ENCODE results near the gene RSPRY1.
"Not testable (repeated sequence)": the region's sequence is repeated elsewhere in the genome, so short reads cannot be mapped to it uniquely, and the experiment has no call there.

The RSPRY1 gene

DNA sequence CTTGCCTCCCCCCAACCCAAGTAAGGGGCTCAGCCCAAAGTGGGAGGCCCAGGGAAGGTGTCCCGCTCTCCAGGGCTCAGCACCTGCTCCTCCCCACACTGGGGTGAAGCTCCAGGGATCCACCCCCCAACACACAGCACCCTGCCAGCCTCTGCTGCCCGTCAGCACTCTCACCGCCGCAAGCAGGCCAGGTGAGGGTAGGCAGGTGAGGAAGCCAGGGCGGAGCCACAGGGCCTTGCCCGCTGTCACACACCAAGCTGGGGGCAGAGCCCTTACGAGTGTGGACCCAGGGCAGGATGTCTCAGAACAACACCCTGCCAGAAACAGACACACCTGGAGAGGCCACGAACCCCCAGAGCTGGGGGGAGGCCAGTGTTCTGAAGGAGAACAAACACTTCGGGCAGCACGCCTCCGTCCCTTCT, 78.8 kb downstream of the RSPRY1 start:
- CTCF ChIA-PET, result no interaction called here

DNA sequence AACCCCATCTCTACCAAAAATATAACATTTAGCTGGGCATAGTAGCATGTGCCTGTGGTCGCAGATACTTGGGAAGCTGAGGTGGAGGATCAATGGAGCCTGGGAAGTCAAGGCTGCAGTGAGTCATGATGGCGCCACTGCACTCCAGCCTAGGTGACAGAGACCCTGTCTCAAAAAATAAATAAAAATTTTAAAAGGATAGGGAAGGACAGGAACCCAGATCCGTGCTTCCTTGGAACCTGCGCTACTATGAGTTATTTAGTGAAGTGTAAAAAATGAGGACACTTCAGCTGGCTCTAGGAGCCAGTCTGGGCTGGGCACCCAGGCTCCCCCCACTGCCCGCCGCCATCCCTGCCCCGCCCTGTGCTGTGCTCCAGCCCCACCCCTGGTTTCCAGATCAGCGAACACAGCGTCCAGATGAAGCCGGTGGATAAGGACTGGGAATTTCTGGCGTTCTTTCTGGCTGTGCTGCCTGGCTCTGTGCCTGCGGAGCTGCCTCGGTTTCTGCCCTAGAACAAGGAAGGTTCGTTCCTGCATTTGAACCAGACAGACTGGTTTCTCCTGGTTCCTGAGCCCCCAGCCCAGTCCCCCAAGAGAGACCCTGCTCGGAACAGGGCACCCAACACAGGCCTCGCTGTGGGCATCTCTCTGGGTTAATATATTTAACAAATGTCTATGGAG, 79.9 kb downstream of the RSPRY1 start:
- TF ChIP-seq FOXA1 (IDR thresholded peaks at IDR 0.05) (no peak), HDGF (IDR thresholded peaks at IDR 0.05; ENCODE audit: borderline replicate concordance) (no peak), ZNF384 (IDR thresholded peaks at IDR 0.05) (no peak), NFRKB (IDR thresholded peaks at IDR 0.05) (no peak), ELF4 (IDR thresholded peaks at IDR 0.05) (no peak), ARNT (IDR thresholded peaks at IDR 0.05) (no peak), FOXM1 (IDR thresholded peaks at IDR 0.05; ENCODE audit: borderline replicate concordance) (no peak), L3MBTL2 (conservative IDR thresholded peaks at IDR 0.05) (no peak), LEF1 (IDR thresholded peaks at IDR 0.05; ENCODE audit: borderline replicate concordance) (no peak)
- TF ChIP-seq, protein P1, sequence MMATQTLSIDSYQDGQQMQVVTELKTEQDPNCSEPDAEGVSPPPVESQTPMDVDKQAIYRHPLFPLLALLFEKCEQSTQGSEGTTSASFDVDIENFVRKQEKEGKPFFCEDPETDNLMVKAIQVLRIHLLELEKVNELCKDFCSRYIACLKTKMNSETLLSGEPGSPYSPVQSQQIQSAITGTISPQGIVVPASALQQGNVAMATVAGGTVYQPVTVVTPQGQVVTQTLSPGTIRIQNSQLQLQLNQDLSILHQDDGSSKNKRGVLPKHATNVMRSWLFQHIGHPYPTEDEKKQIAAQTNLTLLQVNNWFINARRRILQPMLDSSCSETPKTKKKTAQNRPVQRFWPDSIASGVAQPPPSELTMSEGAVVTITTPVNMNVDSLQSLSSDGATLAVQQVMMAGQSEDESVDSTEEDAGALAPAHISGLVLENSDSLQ (IDR thresholded peaks at IDR 0.05), result no peak
- ChIA-PET CTCF (interaction anchor here (0.6 kb wide), 1 partner anchor 173 kb away, joined by 3 read pairs; no protein-coding TSS in a partner anchor), POLR2A (no interaction called here)
- no peak for DNase-seq (ENCODE audit: extremely low spot score)

More for the DNA sequence above, 78.8 kb downstream of the RSPRY1 start:
- TF ChIP-seq BHLHE40 (IDR thresholded peaks at IDR 0.05; ENCODE audit: borderline replicate concordance) (no peak), ELF4 (IDR thresholded peaks at IDR 0.05) (no peak), FOXA1 (IDR thresholded peaks at IDR 0.05) (no peak), CTBP1 (IDR thresholded peaks at IDR 0.05; ENCODE audit: borderline replicate concordance) (no peak), ZNF384 (IDR thresholded peaks at IDR 0.05) (no peak), ARNT (IDR thresholded peaks at IDR 0.05) (no peak), LEF1 (IDR thresholded peaks at IDR 0.05; ENCODE audit: borderline replicate concordance) (no peak), SUZ12 (IDR thresholded peaks at IDR 0.05) (no peak), NFRKB (IDR thresholded peaks at IDR 0.05) (no peak), SP1 (IDR thresholded peaks at IDR 0.05) (no peak), FOXK2 (IDR thresholded peaks at IDR 0.05) (no peak), FOXM1 (IDR thresholded peaks at IDR 0.05; ENCODE audit: borderline replicate concordance) (no peak), TARDBP (IDR thresholded peaks at IDR 0.05) (no peak), L3MBTL2 (conservative IDR thresholded peaks at IDR 0.05) (no peak)
- TF ChIP-seq, protein P1 (IDR thresholded peaks at IDR 0.05), result no peak
- no peak for DNase-seq (ENCODE audit: extremely low spot score)
- POLR2A ChIA-PET, result no interaction called here

DNA sequence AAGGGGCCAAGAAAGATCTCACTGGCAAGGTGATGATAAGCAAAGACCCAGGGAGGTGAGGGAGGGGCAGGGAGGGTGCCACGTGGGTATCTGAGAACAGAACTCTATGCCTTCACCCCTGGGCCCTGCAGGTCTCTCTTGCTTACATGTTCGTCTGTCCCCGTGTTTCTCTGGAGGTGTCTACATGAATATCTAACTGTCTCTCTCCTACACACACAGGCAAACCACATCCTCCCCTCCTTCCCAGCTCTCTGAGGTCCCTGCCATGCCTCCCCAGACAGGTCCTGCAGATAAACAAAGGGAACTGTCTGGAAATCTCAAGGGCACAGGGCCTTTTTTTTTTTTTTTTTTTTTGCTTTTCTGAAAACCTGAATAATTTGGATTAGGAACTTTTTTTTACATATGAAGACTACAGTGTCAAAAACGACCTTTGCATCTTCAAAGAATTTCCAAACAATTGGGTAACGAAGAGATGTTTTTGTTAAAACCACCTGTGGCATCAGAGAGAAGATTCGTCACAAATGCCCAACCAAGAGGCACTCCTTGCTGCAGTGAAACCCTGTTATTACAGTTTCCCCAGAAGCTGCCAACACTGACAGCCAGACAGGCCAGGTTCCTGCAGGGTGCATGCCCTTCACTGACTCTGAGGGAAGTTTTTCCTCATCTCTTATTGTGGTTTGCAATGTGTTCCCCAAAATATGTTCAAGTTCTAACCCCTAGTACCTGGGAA, 80.6 kb downstream of the RSPRY1 start:
- DNase-seq (ENCODE audit: extremely low spot score), result no peak
- CTCF ChIA-PET, result interaction anchor here (0.7 kb wide), 1 partner anchor 81 kb away, joined by 3 read pairs; the partner anchor contains the start of gene PSME3IP1
- TF ChIP-seq ELF4 (IDR thresholded peaks at IDR 0.05) (no peak), FOXM1 (IDR thresholded peaks at IDR 0.05; ENCODE audit: borderline replicate concordance) (no peak), NFRKB (IDR thresholded peaks at IDR 0.05) (no peak), L3MBTL2 (conservative IDR thresholded peaks at IDR 0.05) (no peak), FOXK2 (IDR thresholded peaks at IDR 0.05) (no peak), SP1 (IDR thresholded peaks at IDR 0.05) (no peak), TARDBP (IDR thresholded peaks at IDR 0.05) (no peak), FOXA1 (IDR thresholded peaks at IDR 0.05) (no peak), HDGF (IDR thresholded peaks at IDR 0.05; ENCODE audit: borderline replicate concordance) (no peak), ZNF384 (IDR thresholded peaks at IDR 0.05) (no peak), ARNT (IDR thresholded peaks at IDR 0.05) (no peak), BHLHE40 (IDR thresholded peaks at IDR 0.05; ENCODE audit: borderline replicate concordance) (no peak), SUZ12 (IDR thresholded peaks at IDR 0.05) (no peak), CTBP1 (IDR thresholded peaks at IDR 0.05; ENCODE audit: borderline replicate concordance) (no peak), LEF1 (IDR thresholded peaks at IDR 0.05; ENCODE audit: borderline replicate concordance) (no peak)
- TF ChIP-seq, protein P1 (IDR thresholded peaks at IDR 0.05), result no peak
- POLR2A ChIA-PET, result no interaction called here

DNA sequence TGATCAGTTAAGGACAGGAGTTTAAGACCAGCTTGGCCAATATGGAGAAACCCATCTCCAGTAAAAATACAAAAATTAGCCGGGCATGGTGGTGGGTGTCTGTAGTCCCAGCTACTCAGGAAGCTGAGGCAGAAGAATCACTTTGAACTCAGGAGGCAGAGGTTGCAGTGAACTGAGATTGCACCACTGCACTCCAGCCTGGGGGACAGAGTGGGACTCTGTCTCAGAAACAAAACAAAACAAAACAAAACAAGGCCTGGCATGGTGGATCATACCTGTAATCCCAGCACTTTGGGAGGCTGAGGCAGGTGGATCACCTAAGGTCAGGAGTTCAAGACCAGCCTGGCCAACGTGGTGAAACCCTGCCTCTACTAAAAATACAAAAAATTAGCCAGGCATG, 81.2 kb downstream of the RSPRY1 start:
- CTCF ChIA-PET, result interaction anchor here (0.7 kb wide), 1 partner anchor 82 kb away, joined by 3 read pairs; the partner anchor contains the start of gene PSME3IP1
- DNase-seq (ENCODE audit: extremely low spot score); POLR2A ChIA-PET: not testable (repeated sequence)

DNA sequence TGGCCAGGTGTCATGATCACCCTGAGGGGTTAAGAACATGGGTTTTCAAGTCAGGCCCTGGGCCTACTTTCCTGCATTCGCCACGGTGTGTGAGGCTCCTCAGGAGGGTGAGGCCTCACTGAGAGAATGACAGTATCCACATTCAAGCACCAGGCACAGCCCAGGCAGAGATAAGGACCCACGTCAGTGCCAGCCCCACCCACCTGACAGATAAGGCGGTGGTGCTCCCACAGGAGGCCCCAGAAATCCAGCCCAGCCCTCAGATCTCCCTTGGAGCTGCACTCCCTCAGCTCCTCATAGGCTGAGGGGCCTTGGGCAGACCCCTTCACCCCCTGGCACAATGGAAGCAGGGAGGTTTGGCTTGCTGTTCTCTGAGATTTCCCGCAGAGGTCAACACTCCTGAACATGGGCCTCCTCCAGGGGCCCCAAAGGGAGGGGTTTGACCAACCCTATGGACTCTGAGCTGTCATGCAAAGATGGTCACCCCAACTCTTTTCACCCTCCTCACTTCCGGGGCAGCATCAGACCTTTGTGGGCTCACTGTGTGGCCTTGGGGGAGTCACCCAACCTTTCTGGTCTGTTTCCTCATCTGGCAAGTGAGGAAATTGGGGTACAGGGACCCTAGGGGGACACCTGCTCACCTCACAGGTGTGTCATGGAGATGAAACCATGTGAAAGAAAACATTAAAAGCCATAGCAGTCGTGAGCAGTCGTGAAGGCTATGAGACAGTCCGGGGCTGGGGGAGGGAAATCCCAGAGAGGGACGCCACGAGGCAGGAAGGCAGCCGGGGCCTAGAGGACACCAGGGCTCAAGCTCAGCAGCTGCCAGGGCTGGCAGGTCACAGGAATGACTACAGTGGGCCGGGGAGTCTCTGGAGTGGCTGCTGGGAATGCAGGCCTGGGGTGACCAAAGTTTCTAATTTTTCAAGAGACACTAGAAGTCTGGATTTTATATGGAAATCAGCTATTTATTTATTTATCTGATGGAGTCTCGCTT, 83.0 kb downstream of the RSPRY1 start:
- DNase-seq (ENCODE audit: extremely low spot score), result no peak
- TF ChIP-seq FOXA1 (IDR thresholded peaks at IDR 0.05), result no peak
- TF ChIP-seq ARNT (IDR thresholded peaks at IDR 0.05), result no peak
- TF ChIP-seq ELF4 (IDR thresholded peaks at IDR 0.05), result no peak
- no peak for TF ChIP-seq SUZ12 (IDR thresholded peaks at IDR 0.05)
- no peak for TF ChIP-seq ZNF384 (IDR thresholded peaks at IDR 0.05)
- no peak for TF ChIP-seq FOXK2 (IDR thresholded peaks at IDR 0.05)
- no peak for TF ChIP-seq TARDBP (IDR thresholded peaks at IDR 0.05)
- no peak for TF ChIP-seq CTBP1 (IDR thresholded peaks at IDR 0.05; ENCODE audit: borderline replicate concordance)
- no peak for TF ChIP-seq HDGF (IDR thresholded peaks at IDR 0.05; ENCODE audit: borderline replicate concordance)
- TF ChIP-seq NFRKB (IDR thresholded peaks at IDR 0.05), result no peak
- no peak for TF ChIP-seq L3MBTL2 (conservative IDR thresholded peaks at IDR 0.05)
- TF ChIP-seq, protein P1 (IDR thresholded peaks at IDR 0.05), result no peak
- TF ChIP-seq BHLHE40 (IDR thresholded peaks at IDR 0.05; ENCODE audit: borderline replicate concordance), result no peak
- TF ChIP-seq SP1 (IDR thresholded peaks at IDR 0.05), result no peak
- no peak for TF ChIP-seq FOXM1 (IDR thresholded peaks at IDR 0.05; ENCODE audit: borderline replicate concordance)
- POLR2A ChIA-PET, result no interaction called here
- CTCF ChIA-PET, result no interaction called here
